Heart left ventricle (tissue), 13 donors: Measurements from ENCODE around the gene ZNF664.

Experiments used
- CTCF ChIP-seq, 12 donors: fragments of 200-600 bp; sonication (generic) in 4 of 12; IDR thresholded peaks; one replicate each; pipeline versions ENCODE4 v1.5.0 to v1.8.0; 2018 to 2022; ENCODE audit warnings: antibody characterized with exemption in 12 of 12, mild to moderate bottlenecking in 5 of 12
- POLR2A ChIP-seq, 2 donors: fragments of 450-650 bp; IDR thresholded peaks; one replicate each; pipeline ENCODE4 v1.6.1; 2017; ENCODE audit warnings: antibody characterized with exemption in 2 of 2, mild to moderate bottlenecking in 2 of 2, moderate library complexity in 2 of 2
- donor health status: ischemic (EF 13 %, LVEDD 7.1; RV severe dilation, severe dysfunction).
- donor health status: DM: no; HTN: yes; CAD: no.
- donor health status: DM: no; HTN: no; CAD: no.
- donor health status: ischemic (EF 25% LVEDD 6.9; RV normal size, moderate dysfunction).
- donor health status: ischemic (EF 25% LVEDD 5.7; RV mildly dilated, moderate dysfunction).
- donor health status: ischemic (EF 35%, LVEDD 5.7; RV mildly dilated, moderate dysfunction).
- donor health status: nonischemic (EF 11% LVEDD 7.7; RV severe dilation, severe dysfunction).
- donor health status: DM: yes; HTN: yes; CAD: no.
- donor health status: PGD.
- donor health status: ischemic (EF 29% LVEDD 5.4; RV normal size, mild dysfunction).
- donor health status: nonischemic (EF 23%, LVEDD 6.1; RV moderate dilation, normal function).

- no peak for TF ChIP-seq CTCF (IDR thresholded peaks at IDR 0.05)
- no peak for TF ChIP-seq POLR2A (IDR thresholded peaks at IDR 0.05)
Measured at GRCh38 chr12:124021007-124021406, 48.0 kb downstream of the ZNF664 start.
